SK-N-SH treated with all-trans-retinoic acid at 6 μM for 48 hours (cell line): ENCODE measurements around the gene BMP4.

ENCODE experiments used
- ATAC-seq: fragments of 200-7000 bp; cut with Tn5 transposase; 3 replicates; pipeline ENCODE4 v1.9.1; 2020; ENCODE audit warnings: mild to moderate bottlenecking, moderate library complexity
- ARNTL ChIP-seq: fragments of 450-650 bp; formaldehyde crosslinking; IDR thresholded peaks from 2 replicates; pipeline ENCODE4 v1.5.0; 2020; ENCODE audit warnings: low read depth, mild to moderate bottlenecking, moderate library complexity, borderline replicate concordance
- BACH2 ChIP-seq: fragments of 250-450 bp; sonication (Bioruptor Pico); IDR thresholded peaks from 2 replicates; pipeline ENCODE4 v1.9.0; 2021; ENCODE audit warnings: mild to moderate bottlenecking, borderline replicate concordance
- CREB5 ChIP-seq: fragments of 250-450 bp; sonication (Bioruptor Pico); IDR thresholded peaks from 2 replicates; pipeline ENCODE4 v1.5.1; 2020; ENCODE audit warnings: low read depth, mild to moderate bottlenecking, moderate library complexity
- CSRNP3 ChIP-seq: fragments of 250-450 bp; sonication (Bioruptor Pico); IDR thresholded peaks from 2 replicates; pipeline ENCODE4 v1.5.1; 2021; ENCODE audit warnings: mild to moderate bottlenecking, moderate library complexity
- GLIS3 ChIP-seq: fragments of 250-450 bp; sonication (Bioruptor Pico); IDR thresholded peaks from 2 replicates; pipeline ENCODE4 v1.5.0; 2020; ENCODE audit warnings: mild to moderate bottlenecking, moderate library complexity
- ISL1 ChIP-seq: fragments of 250-450 bp; sonication (Bioruptor Pico); IDR thresholded peaks from 2 replicates; pipeline ENCODE4 v2.1.2; 2022; ENCODE audit warnings: mild to moderate bottlenecking, moderate library complexity
- OSR1 ChIP-seq: fragments of 250-450 bp; sonication (Bioruptor Pico); IDR thresholded peaks from 2 replicates; pipeline ENCODE4 v1.8.0; 2022; ENCODE audit warnings: moderate library complexity, mild to moderate bottlenecking, inconsistent platforms
- PATZ1 ChIP-seq: fragments of 250-450 bp; sonication (Bioruptor Pico); IDR thresholded peaks from 2 replicates; pipeline ENCODE4 v1.8.0; 2020; ENCODE audit warnings: mild to moderate bottlenecking, moderate library complexity, borderline replicate concordance
- PPARA ChIP-seq: fragments of 250-450 bp; sonication (Bioruptor Pico); IDR thresholded peaks from 2 replicates; pipeline ENCODE4 v1.5.0; 2020; ENCODE audit warnings: mild to moderate bottlenecking, borderline replicate concordance
- RARB ChIP-seq: fragments of 250-450 bp; sonication (Bioruptor Pico); IDR thresholded peaks from 2 replicates; pipeline ENCODE4 v1.8.0; 2021; ENCODE audit warnings: mild to moderate bottlenecking, moderate library complexity
- TCF4 ChIP-seq: fragments of 250-450 bp; sonication (Bioruptor Pico); IDR thresholded peaks from 2 replicates; pipeline ENCODE4 v1.8.0; 2021; ENCODE audit warnings: mild to moderate bottlenecking, moderate library complexity, borderline replicate concordance
- TOX ChIP-seq: fragments of 250-450 bp; sonication (Bioruptor Pico); IDR thresholded peaks from 2 replicates; pipeline ENCODE4 v1.8.0; 2021; ENCODE audit warnings: mild to moderate bottlenecking, moderate library complexity, borderline replicate concordance
- ZFP3 ChIP-seq: fragments of 250-450 bp; sonication (Bioruptor Pico); IDR thresholded peaks from 2 replicates; pipeline ENCODE4 v1.5.0; 2020; ENCODE audit warnings: mild to moderate bottlenecking, moderate library complexity
- ZFP30 ChIP-seq: fragments of 450-650 bp; formaldehyde crosslinking; IDR thresholded peaks from 2 replicates; pipeline ENCODE4 v1.5.0; 2022; ENCODE audit warnings: mild to moderate bottlenecking, moderate library complexity
- ZNF565 ChIP-seq: fragments of 450-650 bp; formaldehyde crosslinking; conservative IDR thresholded peaks from 2 replicates; pipeline ENCODE4 v1.5.0; 2020; ENCODE audit warnings: low read depth, mild to moderate bottlenecking, moderate library complexity
- TF ChIP-seq, protein P1 (sequence below): fragments of 250-450 bp; sonication (Bioruptor Pico); IDR thresholded peaks from 2 replicates; pipeline ENCODE4 v1.5.0; 2020; ENCODE audit warnings: mild to moderate bottlenecking, moderate library complexity

Gene BMP4

GRCh38 chr14:53958628-53959027, 2.0 kb upstream of the BMP4 start:
- TF ChIP-seq TCF4 (CRISPR knock-in tag) (no peak), ZFP3 (no peak), ARNTL (CRISPR knock-in tag) (no peak), BACH2 (CRISPR knock-in tag) (no peak), RARB (CRISPR knock-in tag) (no peak), GLIS3 (CRISPR knock-in tag) (no peak)
- no peak for ATAC-seq

DNA sequence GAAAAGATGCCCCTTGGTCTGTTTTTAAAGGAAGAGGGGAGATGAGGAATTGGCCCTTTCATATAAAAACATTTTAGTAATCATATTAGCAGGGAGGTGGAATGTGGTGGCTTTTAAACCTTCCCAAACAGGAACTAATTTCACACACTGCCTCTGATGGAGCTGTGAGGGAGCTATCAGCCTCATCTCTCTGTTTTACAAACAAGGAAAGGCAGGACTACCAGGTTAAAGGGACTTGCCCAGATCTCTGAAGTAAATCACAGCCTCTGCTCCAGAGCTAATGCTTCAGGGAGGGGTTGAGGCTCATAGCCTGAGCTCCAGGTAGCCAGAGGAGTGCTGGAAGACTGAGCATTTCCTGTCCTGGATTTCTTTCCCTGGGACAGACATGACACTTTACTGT, 1.1 kb upstream of the BMP4 start:
- ATAC-seq, result no peak
- TF ChIP-seq OSR1 (no peak), CREB5 (CRISPR knock-in tag) (no peak), ZFP30 (CRISPR knock-in tag) (no peak), BACH2 (CRISPR knock-in tag) (no peak), CSRNP3 (CRISPR knock-in tag) (no peak), PATZ1 (CRISPR knock-in tag) (no peak), TOX (CRISPR knock-in tag) (no peak), RARB (CRISPR knock-in tag) (no peak), PPARA (no peak)

GRCh38 chr14:53955671-53956426, 776 bp downstream of the BMP4 start:
- TF ChIP-seq TCF4 (CRISPR knock-in tag) (no peak), BACH2 (CRISPR knock-in tag) (no peak), ZFP30 (CRISPR knock-in tag) (no peak), GLIS3 (CRISPR knock-in tag) (no peak), RARB (CRISPR knock-in tag) (no peak), CREB5 (CRISPR knock-in tag) (no peak), ZFP3 (no peak), ZNF565 (CRISPR knock-in tag) (no peak)
- TF ChIP-seq, all 23 proteins: peak for 0

GRCh38 chr14:53955229-53955556, 1.4 kb downstream of the BMP4 start:
- ATAC-seq, result no peak
- TF ChIP-seq OSR1, result no peak
- no peak for TF ChIP-seq ISL1 (CRISPR knock-in tag)
- TF ChIP-seq, protein P1, sequence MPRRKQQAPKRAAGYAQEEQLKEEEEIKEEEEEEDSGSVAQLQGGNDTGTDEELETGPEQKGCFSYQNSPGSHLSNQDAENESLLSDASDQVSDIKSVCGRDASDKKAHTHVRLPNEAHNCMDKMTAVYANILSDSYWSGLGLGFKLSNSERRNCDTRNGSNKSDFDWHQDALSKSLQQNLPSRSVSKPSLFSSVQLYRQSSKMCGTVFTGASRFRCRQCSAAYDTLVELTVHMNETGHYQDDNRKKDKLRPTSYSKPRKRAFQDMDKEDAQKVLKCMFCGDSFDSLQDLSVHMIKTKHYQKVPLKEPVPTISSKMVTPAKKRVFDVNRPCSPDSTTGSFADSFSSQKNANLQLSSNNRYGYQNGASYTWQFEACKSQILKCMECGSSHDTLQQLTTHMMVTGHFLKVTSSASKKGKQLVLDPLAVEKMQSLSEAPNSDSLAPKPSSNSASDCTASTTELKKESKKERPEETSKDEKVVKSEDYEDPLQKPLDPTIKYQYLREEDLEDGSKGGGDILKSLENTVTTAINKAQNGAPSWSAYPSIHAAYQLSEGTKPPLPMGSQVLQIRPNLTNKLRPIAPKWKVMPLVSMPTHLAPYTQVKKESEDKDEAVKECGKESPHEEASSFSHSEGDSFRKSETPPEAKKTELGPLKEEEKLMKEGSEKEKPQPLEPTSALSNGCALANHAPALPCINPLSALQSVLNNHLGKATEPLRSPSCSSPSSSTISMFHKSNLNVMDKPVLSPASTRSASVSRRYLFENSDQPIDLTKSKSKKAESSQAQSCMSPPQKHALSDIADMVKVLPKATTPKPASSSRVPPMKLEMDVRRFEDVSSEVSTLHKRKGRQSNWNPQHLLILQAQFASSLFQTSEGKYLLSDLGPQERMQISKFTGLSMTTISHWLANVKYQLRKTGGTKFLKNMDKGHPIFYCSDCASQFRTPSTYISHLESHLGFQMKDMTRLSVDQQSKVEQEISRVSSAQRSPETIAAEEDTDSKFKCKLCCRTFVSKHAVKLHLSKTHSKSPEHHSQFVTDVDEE (CRISPR knock-in tag), result no peak
- no peak for TF ChIP-seq CREB5 (CRISPR knock-in tag)
- no peak for TF ChIP-seq TOX (CRISPR knock-in tag)
- no peak for TF ChIP-seq GLIS3 (CRISPR knock-in tag)
- no peak for TF ChIP-seq CSRNP3 (CRISPR knock-in tag)

More at GRCh38 chr14:53955671-53956426, 776 bp downstream of the BMP4 start:
- ATAC-seq, result no peak
